Hypothalamus (tissue), 51 donors: ENCODE measurements around the gene TFDP3.

ENCODE experiments used
- DNase-seq, 51 donors: peaks; one replicate each; lab custom pipeline; 2025; lab: John Stamatoyannopoulos, UW

The TFDP3 gene, protein sequence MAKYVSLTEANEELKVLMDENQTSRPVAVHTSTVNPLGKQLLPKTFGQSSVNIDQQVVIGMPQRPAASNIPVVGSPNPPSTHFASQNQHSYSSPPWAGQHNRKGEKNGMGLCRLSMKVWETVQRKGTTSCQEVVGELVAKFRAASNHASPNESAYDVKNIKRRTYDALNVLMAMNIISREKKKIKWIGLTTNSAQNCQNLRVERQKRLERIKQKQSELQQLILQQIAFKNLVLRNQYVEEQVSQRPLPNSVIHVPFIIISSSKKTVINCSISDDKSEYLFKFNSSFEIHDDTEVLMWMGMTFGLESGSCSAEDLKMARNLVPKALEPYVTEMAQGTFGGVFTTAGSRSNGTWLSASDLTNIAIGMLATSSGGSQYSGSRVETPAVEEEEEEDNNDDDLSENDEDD

GRCh38 chrX:133218329-133218728 lies at the start of gene TFDP3:
Gene TFDP3, minus strand, starts transcription at chrX:133218354. Its CDS starts 95 bp downstream, at chrX:133218259.
- no peak for DNase-seq

- DNase-seq = no peak
These were observed 49.5 kb upstream of the TFDP3 start for GRCh38 chrX:133267621-133268020.

DNA sequence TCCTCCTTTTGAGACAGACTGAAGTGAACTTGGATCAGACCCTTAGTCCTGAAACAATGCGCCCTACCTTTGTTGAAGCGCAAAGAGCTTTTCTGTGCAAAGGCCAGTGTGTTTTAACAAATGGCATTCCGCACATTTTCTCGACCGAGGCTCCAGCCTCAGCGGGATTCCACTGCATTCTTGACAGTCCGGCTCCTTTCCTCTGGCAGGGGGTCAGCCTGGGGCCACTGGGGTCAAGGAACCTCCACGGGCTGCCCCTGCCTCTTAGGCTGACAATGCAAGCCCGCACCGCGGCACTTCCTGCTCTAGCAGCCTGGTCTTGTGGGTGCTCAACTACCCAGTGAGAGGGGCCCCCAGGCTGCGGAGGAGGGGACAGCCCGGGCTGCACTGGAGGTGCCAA lies 47.2 kb upstream of the TFDP3 start:
- no peak for DNase-seq

DNA sequence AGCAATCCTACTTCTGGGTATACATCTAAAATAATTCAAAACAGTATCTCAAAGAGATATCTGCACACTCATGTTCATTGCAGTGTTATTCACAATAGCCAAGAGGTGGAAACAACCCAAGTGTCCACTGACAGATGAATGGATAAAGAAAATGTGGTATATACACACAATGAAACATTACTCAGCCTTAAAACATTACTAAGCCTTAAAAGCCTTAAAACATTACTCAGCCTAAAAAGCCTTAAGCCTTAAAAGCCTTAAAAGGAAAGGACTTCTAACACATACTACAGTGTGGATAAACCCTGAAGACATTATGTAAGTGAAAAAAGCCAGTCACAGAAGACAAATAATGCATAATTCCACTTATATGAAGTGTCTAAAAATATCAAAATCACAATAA lies 40.3 kb upstream of the TFDP3 start:
- DNase-seq = no peak

DNA sequence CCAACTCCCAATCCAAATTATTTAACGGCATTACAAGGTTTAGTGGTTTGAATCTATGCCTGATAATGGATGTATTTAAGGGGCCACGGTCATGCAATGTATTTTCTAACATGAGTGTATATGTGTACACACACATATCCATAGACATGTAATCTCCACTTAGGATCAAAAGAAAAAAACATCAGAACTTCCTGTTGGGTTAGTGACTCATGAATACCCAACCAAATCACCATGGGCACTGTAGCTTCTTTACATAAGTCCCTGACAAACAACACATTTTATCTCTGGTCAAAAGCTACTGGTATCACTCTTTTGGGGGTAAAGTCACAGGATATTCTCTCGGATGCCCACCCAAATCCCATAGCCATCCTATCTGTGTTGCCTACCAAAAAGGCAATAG lies 36.5 kb upstream of the TFDP3 start:
- DNase-seq = no peak

DNA sequence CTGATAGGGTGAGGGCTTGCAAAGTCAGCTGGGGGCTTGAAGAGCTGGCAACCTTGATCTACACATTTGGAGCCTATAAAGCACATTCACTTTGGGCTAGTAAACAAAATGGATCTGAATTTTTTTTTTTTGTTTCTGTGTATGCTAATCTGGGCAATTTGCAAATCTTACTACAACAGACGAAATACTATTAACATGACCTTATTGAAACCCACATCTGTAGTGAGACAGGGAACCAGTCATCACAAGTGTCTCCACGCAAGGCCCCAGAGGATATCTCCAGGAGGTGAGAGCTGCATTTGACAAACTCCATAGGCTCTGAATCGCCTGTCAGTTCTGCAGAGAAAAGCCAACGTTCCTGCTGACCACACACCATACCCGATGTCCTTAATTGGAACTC lies 33.0 kb upstream of the TFDP3 start:
- no peak for DNase-seq

- DNase-seq = no peak
These were observed 32.3 kb upstream of the TFDP3 start for GRCh38 chrX:133250184-133251100.

DNA sequence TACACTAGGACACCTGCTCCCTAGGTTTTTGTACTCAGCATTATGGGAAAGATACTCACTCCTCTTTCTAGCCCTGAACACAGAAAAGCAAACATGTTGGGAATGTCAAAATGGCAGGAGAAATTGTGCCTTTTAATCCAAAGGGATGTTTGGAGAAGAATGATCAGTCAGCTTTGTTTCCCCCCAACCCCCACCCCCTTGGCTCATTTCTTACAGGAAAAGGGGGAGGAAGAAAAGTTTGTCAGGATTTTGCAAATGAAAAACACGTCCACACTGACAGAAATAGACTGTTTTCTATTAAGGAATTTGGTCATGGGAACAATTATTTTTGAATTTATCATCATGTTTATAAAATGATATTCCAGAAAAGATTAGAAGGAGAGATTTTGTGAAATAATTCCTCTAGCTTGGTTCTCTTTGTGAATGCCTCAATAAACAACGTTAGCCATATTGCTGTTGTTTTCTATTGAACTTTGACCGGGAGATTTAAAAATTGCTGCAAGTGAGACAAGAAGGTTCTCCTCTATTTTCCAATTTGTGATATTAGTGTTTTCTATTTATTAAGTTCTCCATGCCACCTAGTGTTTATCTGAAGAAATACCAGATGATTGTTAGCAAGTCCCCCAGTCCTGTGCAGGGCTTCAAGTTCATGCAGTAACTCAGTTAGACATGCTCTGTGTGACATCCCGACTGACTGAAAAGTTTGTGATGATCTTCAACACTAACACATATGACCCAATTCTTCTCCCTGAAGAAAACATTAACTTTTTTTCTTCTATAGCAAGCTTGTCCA lies 31.3 kb upstream of the TFDP3 start:
- no peak for DNase-seq

DNA sequence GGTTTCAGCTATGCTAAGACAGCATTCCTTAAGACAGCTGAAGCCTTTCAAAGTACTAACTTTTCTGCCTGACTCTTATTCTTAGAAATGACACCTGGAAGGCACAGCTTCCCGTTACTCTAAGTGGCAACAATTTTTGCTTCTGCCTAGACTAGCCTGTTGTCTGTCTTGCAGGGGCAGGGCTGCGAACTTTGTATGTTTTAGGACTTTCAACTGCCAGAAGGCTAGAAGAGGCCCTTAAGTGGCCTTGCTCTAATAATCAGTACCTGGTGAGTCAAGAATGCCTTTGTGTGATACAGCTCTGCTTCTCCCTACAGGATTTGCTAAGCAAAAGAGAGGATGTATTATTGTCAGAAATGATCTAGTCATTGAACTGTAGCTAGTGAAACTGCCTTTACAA lies 30.0 kb upstream of the TFDP3 start:
- no peak for DNase-seq

DNA sequence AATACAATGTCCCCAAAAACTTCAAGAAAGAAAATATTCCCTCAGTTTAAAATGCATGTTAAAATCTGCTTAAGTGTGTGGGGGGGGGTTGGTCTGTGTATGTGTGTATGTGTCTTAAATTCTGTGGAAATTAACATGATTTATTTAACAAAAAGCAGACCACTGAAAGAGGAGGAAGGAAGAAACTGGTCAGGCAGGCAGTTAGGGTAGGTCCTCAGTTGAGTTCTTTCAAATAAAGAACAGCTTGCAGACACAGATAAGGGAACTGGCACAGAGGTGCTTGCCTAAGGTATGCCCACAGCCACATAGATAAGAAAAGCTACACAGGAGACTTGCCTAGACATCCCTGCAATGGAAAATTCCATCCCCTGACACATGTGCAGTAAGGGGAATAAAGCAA lies 28.8 kb upstream of the TFDP3 start:
- DNase-seq = no peak

DNA sequence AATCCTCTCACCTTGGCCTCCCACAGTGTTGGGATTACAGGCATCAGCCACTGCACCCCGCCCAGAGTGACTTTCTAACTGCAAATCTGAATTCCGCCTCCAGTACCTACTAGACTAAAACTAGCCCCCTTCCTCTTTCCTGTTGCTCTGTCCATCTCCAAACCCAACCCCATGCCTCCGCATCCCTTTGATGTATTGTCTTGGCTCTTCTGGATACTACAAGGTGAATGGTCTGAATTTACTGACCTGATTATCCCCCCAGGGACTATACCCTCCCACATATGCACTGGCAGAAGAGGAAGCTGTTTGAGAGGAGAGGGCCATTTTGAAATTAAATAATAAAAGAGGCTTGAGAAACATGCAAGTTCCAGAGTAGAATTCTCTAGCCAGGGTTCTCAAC lies 17.7 kb upstream of the TFDP3 start:
- no peak for DNase-seq

DNA sequence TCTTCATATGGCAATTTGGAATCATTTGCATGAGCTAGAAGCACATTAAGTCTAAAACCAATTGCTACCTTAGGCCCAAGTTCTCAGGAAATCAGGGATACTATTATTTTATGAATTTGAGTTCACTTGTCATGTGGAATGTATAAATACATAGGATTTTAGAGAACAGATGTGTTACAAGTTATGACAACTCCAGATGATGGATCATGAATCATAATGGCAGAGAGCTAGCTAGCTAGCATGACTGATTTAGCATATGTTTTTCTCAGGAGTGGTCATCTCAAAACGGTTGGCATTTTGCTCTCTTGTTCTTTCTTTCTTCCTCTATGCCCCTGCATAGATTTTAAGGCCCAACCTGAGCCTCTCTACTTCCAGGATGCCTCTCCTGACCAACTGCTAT lies 14.2 kb upstream of the TFDP3 start:
- DNase-seq = no peak

GRCh38 chrX:133229361-133229760 lies 11.2 kb upstream of the TFDP3 start:
- DNase-seq = no peak

DNA sequence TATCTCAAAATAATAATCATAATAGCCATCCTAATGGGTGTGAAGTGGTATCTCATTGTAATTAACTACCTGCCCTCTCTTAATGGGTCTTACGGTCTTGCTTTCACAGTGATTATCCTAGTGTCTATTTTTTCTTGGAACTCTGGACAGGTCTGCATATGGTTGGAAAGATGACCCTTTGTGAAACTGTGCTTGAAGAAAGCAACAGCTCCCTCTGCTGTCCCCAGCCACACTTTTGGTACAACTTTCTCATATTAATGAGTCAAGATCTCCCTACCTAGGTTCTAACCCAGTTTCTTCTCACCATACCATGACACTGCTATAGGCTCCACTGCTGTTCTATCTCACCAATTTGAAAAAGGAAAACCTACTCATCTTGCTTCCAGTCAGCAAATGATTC lies 2.4 kb downstream of the TFDP3 start:
- peak in 2 of 51 donors; percentile 1 for DNase-seq

GRCh38 chrX:133215017-133215416 lies 3.1 kb downstream of the TFDP3 start:
- DNase-seq = no peak

- no peak for DNase-seq
These were observed 3.9 kb downstream of the TFDP3 start for GRCh38 chrX:133214301-133214700.

DNA sequence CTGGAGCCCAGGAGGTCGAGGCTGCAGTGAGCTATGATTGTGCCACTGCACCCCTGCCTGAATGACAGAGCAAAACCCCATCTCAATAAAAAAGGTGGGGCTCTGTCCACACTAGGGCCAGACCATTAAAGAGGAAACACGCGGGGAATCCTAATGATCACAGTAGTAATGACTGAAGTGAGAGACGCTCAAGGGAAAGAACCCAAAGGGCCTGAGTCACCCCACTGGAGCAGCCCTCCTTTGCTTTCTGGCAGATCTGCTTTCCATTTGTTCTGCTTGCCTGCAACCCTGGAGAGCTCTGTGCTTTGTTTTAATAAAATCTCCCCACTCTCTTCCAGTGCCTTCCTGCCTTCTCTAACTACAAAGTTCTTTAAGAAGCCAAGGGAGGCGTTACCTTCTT lies 5.0 kb downstream of the TFDP3 start:
- DNase-seq = no peak

DNA sequence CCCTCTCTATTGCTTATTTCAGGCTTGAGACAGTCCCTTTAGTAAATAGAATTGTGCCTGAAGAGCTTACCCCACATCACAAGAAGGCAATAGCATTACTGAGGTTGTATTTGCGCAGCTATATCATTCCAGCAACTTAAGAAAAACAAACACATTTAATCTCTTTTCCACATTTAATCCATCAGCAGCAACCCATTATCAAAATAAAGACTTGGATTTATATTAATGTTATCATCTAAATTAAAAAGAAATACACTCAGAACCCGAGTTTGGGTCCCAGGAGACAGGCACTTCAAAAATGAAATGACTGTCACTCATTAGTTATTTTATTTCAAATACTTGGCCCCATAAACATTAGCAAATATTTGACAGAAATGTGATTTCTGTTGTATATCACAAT lies 10.4 kb downstream of the TFDP3 start:
- DNase-seq = no peak

DNA sequence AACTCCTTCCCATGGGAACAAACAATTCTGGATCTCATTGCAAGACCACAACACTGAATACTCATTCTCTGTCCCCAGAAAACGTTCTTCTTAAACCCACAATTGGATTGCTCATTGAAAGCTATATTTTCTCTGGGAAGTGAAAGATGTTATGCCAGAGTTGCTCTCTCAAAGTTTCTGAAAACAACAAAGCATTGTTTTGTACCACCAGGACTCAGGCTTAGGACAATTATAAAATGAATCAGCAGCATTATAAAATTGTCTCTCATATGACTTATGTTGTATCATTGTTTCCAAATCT lies 26.5 kb downstream of the TFDP3 start:
- no peak for DNase-seq

DNA sequence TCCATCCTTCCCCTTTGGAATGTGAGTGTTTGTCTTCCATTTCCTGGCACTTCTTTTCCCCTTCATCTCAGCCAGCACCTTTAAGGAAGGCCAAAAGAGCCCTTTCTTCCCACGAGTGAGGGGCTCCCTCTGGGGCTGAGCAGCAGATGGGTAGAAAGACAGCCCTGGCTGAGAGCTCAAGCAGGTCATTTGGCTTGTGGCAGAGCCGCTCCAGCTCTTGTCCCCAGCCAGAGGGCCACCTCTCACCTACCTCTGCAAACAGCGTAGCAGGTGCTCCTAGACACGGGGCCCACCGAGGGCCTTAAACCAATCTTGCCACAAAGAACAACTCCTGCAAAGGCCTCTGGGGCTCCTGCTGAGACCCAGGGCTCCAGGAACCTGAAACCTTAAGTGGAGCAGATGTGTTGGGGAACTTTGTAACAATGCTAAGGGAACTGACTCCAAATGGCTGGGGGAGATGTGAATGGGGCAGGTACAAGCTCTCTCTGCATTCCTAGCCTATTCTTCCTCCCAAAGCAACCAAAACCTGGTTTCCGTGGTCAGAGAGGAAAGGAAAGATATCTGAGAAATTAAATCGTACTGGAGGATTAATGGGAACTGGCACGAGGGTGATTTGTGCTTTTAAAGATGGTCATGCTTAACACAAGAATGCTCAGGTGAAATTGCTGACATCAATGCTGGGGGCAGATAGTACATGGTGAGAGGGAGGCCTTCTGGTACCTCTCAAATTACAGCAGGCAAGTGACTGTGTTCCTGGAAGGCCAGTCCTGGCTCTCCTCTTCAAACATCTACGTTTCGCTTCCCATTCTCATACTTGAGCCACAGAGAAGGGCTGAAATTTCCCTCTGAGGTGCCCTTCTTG lies 27.0 kb downstream of the TFDP3 start:
- no peak for DNase-seq
